GM04504 (cell line): ENCODE results near the gene PITPNM2.

Source experiments
- DNase-seq: peaks from one replicate; pipeline ENCODE4 v3.0.0-alpha.2; 2012; ENCODE audit warnings: low read depth

PITPNM2 gene

GRCh38 chr12:123150744-123151456, at the start of gene PITPNM2:
Gene PITPNM2 (minus strand): TSS chr12:123151090. CDS start chr12:123034590, 116,500 bp downstream.
- no peak for DNase-seq

- no peak for DNase-seq
Observed at GRCh38 chr12:123200414-123200813, 49.5 kb upstream of the PITPNM2 start.

GRCh38 chr12:123199936-123200335, 49.0 kb upstream of the PITPNM2 start:
- no peak for DNase-seq

- no peak for DNase-seq
Observed at GRCh38 chr12:123187637-123188036, 36.7 kb upstream of the PITPNM2 start.

- no peak for DNase-seq
Observed at GRCh38 chr12:123180171-123180570, 29.3 kb upstream of the PITPNM2 start.

GRCh38 chr12:123171967-123172366, 21.1 kb upstream of the PITPNM2 start:
- DNase-seq: no peak

- no peak for DNase-seq
Observed at GRCh38 chr12:123167329-123167728, 16.4 kb upstream of the PITPNM2 start.

- no peak for DNase-seq
Observed at GRCh38 chr12:123165537-123165936, 14.6 kb upstream of the PITPNM2 start.

- no peak for DNase-seq
Observed at GRCh38 chr12:123164710-123165261, 13.9 kb upstream of the PITPNM2 start.

GRCh38 chr12:123164222-123164621, 13.3 kb upstream of the PITPNM2 start:
- DNase-seq: no peak

GRCh38 chr12:123163227-123163626, 12.3 kb upstream of the PITPNM2 start:
- DNase-seq: no peak

- no peak for DNase-seq
Observed at GRCh38 chr12:123160801-123161487, 10.1 kb upstream of the PITPNM2 start.

- DNase-seq: no peak
Observed at GRCh38 chr12:123153906-123154305, 3.0 kb upstream of the PITPNM2 start.

GRCh38 chr12:123152833-123153232, 1.9 kb upstream of the PITPNM2 start:
- no peak for DNase-seq

GRCh38 chr12:123151457-123152454, 866 bp upstream of the PITPNM2 start:
- DNase-seq: no peak

- DNase-seq: no peak
Observed at GRCh38 chr12:123150275-123150743, 581 bp downstream of the PITPNM2 start.

- DNase-seq: no peak
Observed at GRCh38 chr12:123149501-123150274, 1.2 kb downstream of the PITPNM2 start.

GRCh38 chr12:123149088-123149487, 1.8 kb downstream of the PITPNM2 start:
- DNase-seq: no peak

- DNase-seq: no peak
Observed at GRCh38 chr12:123148655-123149054, 2.2 kb downstream of the PITPNM2 start.

- no peak for DNase-seq
Observed at GRCh38 chr12:123148223-123148622, 2.7 kb downstream of the PITPNM2 start.

- DNase-seq: no peak
Observed at GRCh38 chr12:123145211-123145610, 5.7 kb downstream of the PITPNM2 start.
